Ovary (tissue), 3 donors: ENCODE results near the gene ANAPC1.
"Not testable (repeated sequence)": the region's sequence is repeated elsewhere in the genome, so short reads cannot be mapped to it uniquely, and the experiment has no call there.

Source experiments
- CTCF ChIP-seq, 3 donors: fragments of 450-650 bp in 2 of 3; fragments of 200-600 bp in 1 of 3; IDR thresholded peaks; one replicate each; pipeline versions ENCODE4 v1.5.1 to v1.8.0; 2016 to 2022; ENCODE audit warnings: antibody characterized with exemption in 3 of 3, mild to moderate bottlenecking in 1 of 3
- POLR2A ChIP-seq: fragments of 450-650 bp; IDR thresholded peaks from one replicate; pipeline ENCODE4 v1.6.1; 2017; ENCODE audit warnings: antibody characterized with exemption, mild to moderate bottlenecking, moderate library complexity
- donor health status: DM: no; HTN: no; CAD: no.

- not testable (repeated sequence) for TF ChIP-seq POLR2A; CTCF (IDR thresholded peaks at IDR 0.05)
These were observed 99.9 kb downstream of the ANAPC1 start for GRCh38 chr2:111784081-111784480.
